ENCODE results near the gene ADGRB2.

- TF ChIP-seq POLR2A (IDR thresholded peaks at IDR 0.05) = no peak
- TF ChIP-seq, protein P1, sequence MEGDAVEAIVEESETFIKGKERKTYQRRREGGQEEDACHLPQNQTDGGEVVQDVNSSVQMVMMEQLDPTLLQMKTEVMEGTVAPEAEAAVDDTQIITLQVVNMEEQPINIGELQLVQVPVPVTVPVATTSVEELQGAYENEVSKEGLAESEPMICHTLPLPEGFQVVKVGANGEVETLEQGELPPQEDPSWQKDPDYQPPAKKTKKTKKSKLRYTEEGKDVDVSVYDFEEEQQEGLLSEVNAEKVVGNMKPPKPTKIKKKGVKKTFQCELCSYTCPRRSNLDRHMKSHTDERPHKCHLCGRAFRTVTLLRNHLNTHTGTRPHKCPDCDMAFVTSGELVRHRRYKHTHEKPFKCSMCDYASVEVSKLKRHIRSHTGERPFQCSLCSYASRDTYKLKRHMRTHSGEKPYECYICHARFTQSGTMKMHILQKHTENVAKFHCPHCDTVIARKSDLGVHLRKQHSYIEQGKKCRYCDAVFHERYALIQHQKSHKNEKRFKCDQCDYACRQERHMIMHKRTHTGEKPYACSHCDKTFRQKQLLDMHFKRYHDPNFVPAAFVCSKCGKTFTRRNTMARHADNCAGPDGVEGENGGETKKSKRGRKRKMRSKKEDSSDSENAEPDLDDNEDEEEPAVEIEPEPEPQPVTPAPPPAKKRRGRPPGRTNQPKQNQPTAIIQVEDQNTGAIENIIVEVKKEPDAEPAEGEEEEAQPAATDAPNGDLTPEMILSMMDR (IDR thresholded peaks at IDR 0.05) = peak in 5 of 7 experiments; percentile 33 to 76 (median 65)
Observed at GRCh38 chr1:31745096-31745945, 18.8 kb downstream of the ADGRB2 start.
